Neural progenitor cell (in vitro differentiated cells): ENCODE measurements around the gene RAD51B.

ENCODE experiments used
- EZH2 ChIP-seq: fragments of 200-600 bp; sonication (generic); IDR thresholded peaks from 2 replicates; pipeline ENCODE4 v1.6.1; 2017; ENCODE audit warnings: antibody characterized with exemption, mild to moderate bottlenecking, moderate library complexity
- TF ChIP-seq, protein P1 (sequence below): fragments of 200-600 bp; sonication (generic); IDR thresholded peaks from 2 replicates; pipeline ENCODE4 v1.5.1; 2017; ENCODE audit warnings: antibody characterized with exemption, mild to moderate bottlenecking

DNA sequence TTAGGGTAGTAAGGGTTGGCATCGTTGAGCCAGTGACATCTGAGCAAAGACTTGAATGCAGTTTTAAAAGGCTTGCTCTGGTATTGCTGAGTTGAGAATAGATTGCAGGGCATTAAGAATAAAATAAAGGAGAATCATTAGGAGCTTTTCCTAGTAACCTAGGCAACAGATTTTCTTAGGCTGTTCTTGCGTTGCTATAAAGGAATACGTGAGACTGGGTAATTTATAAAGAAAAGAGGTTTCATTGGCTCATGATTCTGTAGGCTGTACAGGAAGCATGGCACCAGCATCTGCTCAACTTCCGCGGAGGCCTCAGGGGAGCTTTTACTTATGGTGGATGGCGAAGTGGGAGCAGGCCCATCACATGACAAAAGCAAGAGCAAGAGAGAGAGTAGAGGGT, 97.4 kb downstream of the RAD51B start:
- TF ChIP-seq, protein P1, sequence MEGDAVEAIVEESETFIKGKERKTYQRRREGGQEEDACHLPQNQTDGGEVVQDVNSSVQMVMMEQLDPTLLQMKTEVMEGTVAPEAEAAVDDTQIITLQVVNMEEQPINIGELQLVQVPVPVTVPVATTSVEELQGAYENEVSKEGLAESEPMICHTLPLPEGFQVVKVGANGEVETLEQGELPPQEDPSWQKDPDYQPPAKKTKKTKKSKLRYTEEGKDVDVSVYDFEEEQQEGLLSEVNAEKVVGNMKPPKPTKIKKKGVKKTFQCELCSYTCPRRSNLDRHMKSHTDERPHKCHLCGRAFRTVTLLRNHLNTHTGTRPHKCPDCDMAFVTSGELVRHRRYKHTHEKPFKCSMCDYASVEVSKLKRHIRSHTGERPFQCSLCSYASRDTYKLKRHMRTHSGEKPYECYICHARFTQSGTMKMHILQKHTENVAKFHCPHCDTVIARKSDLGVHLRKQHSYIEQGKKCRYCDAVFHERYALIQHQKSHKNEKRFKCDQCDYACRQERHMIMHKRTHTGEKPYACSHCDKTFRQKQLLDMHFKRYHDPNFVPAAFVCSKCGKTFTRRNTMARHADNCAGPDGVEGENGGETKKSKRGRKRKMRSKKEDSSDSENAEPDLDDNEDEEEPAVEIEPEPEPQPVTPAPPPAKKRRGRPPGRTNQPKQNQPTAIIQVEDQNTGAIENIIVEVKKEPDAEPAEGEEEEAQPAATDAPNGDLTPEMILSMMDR = no peak
- TF ChIP-seq EZH2 = no peak
